ENCODE data around the gene CNOT10. TPM values are rescaled to one million over a fixed set of nuclear protein-coding genes. Genes with fewer than 3 reads are reported as not detected.

Gene CNOT10
- total and polyA plus RNA-seq, 2 donors (not counting 1 experiment from before 2014, with no cell fraction given) = 22.6 to 69.0 TPM

- POLR2A ChIA-PET = no interaction called here
- H3K4me1 Mint-ChIP-seq = peaks cover 2% of the 10 kb centered on the region
- Histone ChIP-seq H3K9ac (ENCODE audit: low read length) (no peak overlapping the region), H3K9me3 (ENCODE audit: control extremely low read depth in 1 of 3, control insufficient read depth in 2 of 3, insufficient read depth in 1 of 3, low read length in 2 of 3) (no peaks in the 10 kb centered on the region), H3K36me3 (replicated peaks in 1 of 2; ENCODE audit: control extremely low read depth in 1 of 2, control insufficient read depth in 1 of 2, extremely low read depth in 1 of 2, insufficient read depth in 2 of 2, low read length in 1 of 2) (peaks cover 12 to 52% of the 10 kb centered on the region in 2 experiments), H3K27me3 (replicated peaks in 1 of 4; ENCODE audit: control extremely low read depth in 1 of 4, control insufficient read depth in 3 of 4, insufficient read depth in 4 of 4, low read length in 3 of 4) (no peaks in the 10 kb centered on the region), H3K4me3 (ENCODE audit: control extremely low read depth in 1 of 5, extremely low read depth in 1 of 5, insufficient read depth in 1 of 5, low read depth in 2 of 5, low read length in 4 of 5) (no peak overlapping the region), H4K20me1 (ENCODE audit: control insufficient read depth, insufficient read depth, low read length, poor library complexity, severe bottlenecking) (no peaks in the 10 kb centered on the region), H3K27ac (ENCODE audit: low read length in 2 of 2) (no peak overlapping the region), H2AFZ (ENCODE audit: insufficient read depth, low read depth, low read length, poor library complexity, severe bottlenecking) (no peak overlapping the region), H3K79me2 (ENCODE audit: control insufficient read depth, insufficient read depth, low read length) (no peaks in the 10 kb centered on the region), H3K4me2 (replicated peaks; ENCODE audit: low read depth, low read length, poor library complexity, severe bottlenecking) (no peak overlapping the region), H3K4me1 (ENCODE audit: control insufficient read depth in 2 of 2, insufficient read depth in 2 of 2, low read length in 2 of 2) (no peaks in the 10 kb centered on the region)
- H3K27me3 Mint-ChIP-seq = no peaks in the 10 kb centered on the region
- no peak for TF ChIP-seq EZH2 (IDR thresholded peaks at IDR 0.05; ENCODE audit: borderline replicate concordance, insufficient read depth, low read depth, low read length, poor library complexity, severe bottlenecking)
- TF ChIP-seq CTCF (IDR thresholded peaks at IDR 0.05) = no peak
- intact Hi-C loops (cut with micrococcal nuclease) = no loop called here
- ATAC-seq (ENCODE audit: low read depth) (no peak), DNase-seq (no peak)
- CTCF ChIA-PET = interaction anchor here (0.6 kb wide), 1 partner anchor 8 kb away, joined by 3 read pairs; no protein-coding TSS in a partner anchor
- H3K9me3 Mint-ChIP-seq (ENCODE audit: insufficient read depth) = no peaks in the 10 kb centered on the region
- no peak overlapping the region for H3K4me3 Mint-ChIP-seq
- no peak overlapping the region for H3K27ac Mint-ChIP-seq
- WGBS (ENCODE audit: insufficient coverage) = no CpG with 5 or more reads among the region's 1 CpG
Observed at GRCh38 chr3:32712506-32713055, 27.6 kb downstream of the CNOT10 start.

- Mint-ChIP-seq H3K27ac (no peak overlapping the region), H3K4me3 (no peak overlapping the region), H3K4me1 (peaks cover 1% of the 10 kb centered on the region), H3K9me3 (ENCODE audit: insufficient read depth) (no peaks in the 10 kb centered on the region), H3K27me3 (no peaks in the 10 kb centered on the region)
- H3K4me3 ChIP-seq (ENCODE audit: control extremely low read depth in 1 of 5, extremely low read depth in 1 of 5, insufficient read depth in 1 of 5, low read depth in 2 of 5, low read length in 4 of 5) = no peak overlapping the region
- intact Hi-C loops (cut with micrococcal nuclease) = no loop called here
- H3K36me3 ChIP-seq (replicated peaks in 1 of 2; ENCODE audit: control extremely low read depth in 1 of 2, control insufficient read depth in 1 of 2, extremely low read depth in 1 of 2, insufficient read depth in 2 of 2, low read length in 1 of 2) = peaks cover 11 to 52% of the 10 kb centered on the region in 2 experiments
- CTCF ChIA-PET = interaction anchor here (0.6 kb wide), 1 partner anchor 8 kb away, joined by 3 read pairs; no protein-coding TSS in a partner anchor
- no peaks in the 10 kb centered on the region for H3K27me3 ChIP-seq (replicated peaks in 1 of 4; ENCODE audit: control extremely low read depth in 1 of 4, control insufficient read depth in 3 of 4, insufficient read depth in 4 of 4, low read length in 3 of 4)
- no peak for DNase-seq
- no peaks in the 10 kb centered on the region for H3K79me2 ChIP-seq (ENCODE audit: control insufficient read depth, insufficient read depth, low read length)
- no peaks in the 10 kb centered on the region for H3K4me1 ChIP-seq (ENCODE audit: control insufficient read depth in 2 of 2, insufficient read depth in 2 of 2, low read length in 2 of 2)
- ATAC-seq (ENCODE audit: low read depth) = no peak
- no peak overlapping the region for H3K9ac ChIP-seq (ENCODE audit: low read length)
- POLR2A ChIA-PET = no interaction called here
- no peak overlapping the region for H3K4me2 ChIP-seq (replicated peaks; ENCODE audit: low read depth, low read length, poor library complexity, severe bottlenecking)
- H2AFZ ChIP-seq (ENCODE audit: insufficient read depth, low read depth, low read length, poor library complexity, severe bottlenecking) = no peak overlapping the region
- no peak overlapping the region for H3K27ac ChIP-seq (ENCODE audit: low read length in 2 of 2)
- TF ChIP-seq CTCF (IDR thresholded peaks at IDR 0.05) (no peak), EZH2 (IDR thresholded peaks at IDR 0.05; ENCODE audit: borderline replicate concordance, insufficient read depth, low read depth, low read length, poor library complexity, severe bottlenecking) (no peak)
- H3K9me3 ChIP-seq (ENCODE audit: control extremely low read depth in 1 of 3, control insufficient read depth in 2 of 3, insufficient read depth in 1 of 3, low read length in 2 of 3) = no peaks in the 10 kb centered on the region
- H4K20me1 ChIP-seq (ENCODE audit: control insufficient read depth, insufficient read depth, low read length, poor library complexity, severe bottlenecking) = no peaks in the 10 kb centered on the region
Observed at GRCh38 chr3:32713181-32713580, 28.2 kb downstream of the CNOT10 start.

Data from B cell (primary cell).